H9 (cell line): ENCODE data around the gene RIT2. TPM values are rescaled to one million over a fixed set of nuclear protein-coding genes. Genes with fewer than 3 reads are reported as not detected.

ENCODE experiments used
- DNase-seq: peaks from one replicate; pipeline ENCODE4 v3.0.0-alpha.2; 2017
- H2AFZ ChIP-seq: one replicate; pipeline ENCODE4 v1.6.1; 2013; ENCODE audit warnings: mild to moderate bottlenecking, low read length, control low read depth, moderate library complexity
- H2AK5ac ChIP-seq: 2 replicates; pipeline ENCODE4 v1.6.1; 2013; ENCODE audit warnings: low read length, control low read depth, mixed read lengths; ENCODE audit not compliant: insufficient read length
- H2BK120ac ChIP-seq: one replicate; pipeline ENCODE4 v1.6.1; 2013; ENCODE audit warnings: low read depth, mild to moderate bottlenecking, low read length, control low read depth, inconsistent platforms; ENCODE audit not compliant: poor library complexity, severe bottlenecking
- H2BK12ac ChIP-seq: 2 replicates; pipeline ENCODE4 v1.6.1; 2013; ENCODE audit warnings: low read length, control low read depth, mixed read lengths, low read depth; ENCODE audit not compliant: insufficient read length
- H2BK15ac ChIP-seq: 2 replicates; pipeline ENCODE4 v1.6.1; 2013; ENCODE audit warnings: low read depth, low read length, control low read depth
- H2BK20ac ChIP-seq: one replicate; pipeline ENCODE4 v1.6.1; 2013; ENCODE audit warnings: low read depth, mild to moderate bottlenecking, low read length, control low read depth, inconsistent platforms; ENCODE audit not compliant: poor library complexity, severe bottlenecking
- H2BK5ac ChIP-seq: 2 replicates; pipeline ENCODE4 v1.6.1; 2013; ENCODE audit warnings: low read length, control low read depth, mixed read lengths; ENCODE audit not compliant: insufficient read length
- H3K14ac ChIP-seq: 2 replicates; pipeline ENCODE4 v1.6.1; 2013; ENCODE audit warnings: low read length, control low read depth; ENCODE audit not compliant: insufficient read depth
- H3K18ac ChIP-seq: 2 replicates; pipeline ENCODE4 v1.6.1; 2013; ENCODE audit warnings: low read depth, mild to moderate bottlenecking, mixed read lengths, low read length, control low read depth; ENCODE audit not compliant: insufficient read length
- H3K23ac ChIP-seq: 2 replicates; pipeline ENCODE4 v1.6.1; 2013; ENCODE audit warnings: low read length, control low read depth, mixed read lengths, low read depth; ENCODE audit not compliant: insufficient read length
- H3K23me2 ChIP-seq: 2 replicates; pipeline ENCODE4 v1.6.1; 2013; ENCODE audit warnings: low read depth, mild to moderate bottlenecking, mixed read lengths, low read length, control low read depth; ENCODE audit not compliant: insufficient read length, poor library complexity, severe bottlenecking
- H3K27ac ChIP-seq: 2 replicates; pipeline ENCODE4 v1.5.1; 2013; ENCODE audit warnings: low read length, control low read depth, mixed read lengths, low read depth; ENCODE audit not compliant: insufficient read length
- H3K27me3 ChIP-seq: 2 replicates; pipeline ENCODE4 v1.6.1; 2013; ENCODE audit warnings: low read length, control low read depth, inconsistent platforms; ENCODE audit not compliant: insufficient read depth
- H3K4ac ChIP-seq: 2 replicates; pipeline ENCODE4 v1.6.1; 2013; ENCODE audit warnings: low read depth, mild to moderate bottlenecking, control low read depth, inconsistent platforms, low read length, moderate library complexity
- H3K4me1 ChIP-seq: 2 replicates; pipeline ENCODE4 v1.6.1; 2013; ENCODE audit warnings: low read length, control low read depth, inconsistent platforms; ENCODE audit not compliant: insufficient read depth
- H3K4me2 ChIP-seq: 2 replicates; pipeline ENCODE4 v1.6.1; 2013; ENCODE audit warnings: low read length, control low read depth, mixed read lengths; ENCODE audit not compliant: insufficient read length, insufficient read depth
- H3K56ac ChIP-seq: 2 replicates; pipeline ENCODE4 v1.6.1; 2013; ENCODE audit warnings: low read depth, mild to moderate bottlenecking, mixed read lengths, low read length, control low read depth; ENCODE audit not compliant: insufficient read length
- H3K79me1 ChIP-seq: 2 replicates; pipeline ENCODE4 v1.6.1; 2013; ENCODE audit warnings: low read depth, mild to moderate bottlenecking, moderate library complexity, low read length, control low read depth, inconsistent platforms; ENCODE audit not compliant: insufficient read depth, poor library complexity, severe bottlenecking
- H3K79me2 ChIP-seq: 2 replicates; pipeline ENCODE4 v1.6.1; 2013; ENCODE audit warnings: low read length, control low read depth, inconsistent platforms; ENCODE audit not compliant: insufficient read depth
- H3K9ac ChIP-seq: 2 replicates; pipeline ENCODE4 v1.6.1; 2013; ENCODE audit warnings: low read length, control low read depth, mixed read lengths; ENCODE audit not compliant: insufficient read length; ENCODE audit errors: extremely low read depth
- H3K9me3 ChIP-seq: one replicate; pipeline ENCODE4 v1.6.1; 2013; ENCODE audit warnings: low read depth, low read length, inconsistent platforms; ENCODE audit not compliant: control insufficient read depth
- H3T11ph ChIP-seq: one replicate; pipeline ENCODE4 v1.6.1; 2013; ENCODE audit warnings: mild to moderate bottlenecking, low read length, control low read depth, inconsistent platforms
- H4K20me1 ChIP-seq: one replicate; pipeline ENCODE4 v1.6.1; 2013; ENCODE audit not compliant: control insufficient read depth, insufficient read length, insufficient read depth
- H4K5ac ChIP-seq: 2 replicates; pipeline ENCODE4 v1.6.1; 2013; ENCODE audit warnings: low read depth, mild to moderate bottlenecking, mixed read lengths, low read length, control low read depth; ENCODE audit not compliant: insufficient read length
- H4K8ac ChIP-seq: replicated peaks from 2 replicates; pipeline ENCODE4 v1.6.1; 2013; ENCODE audit warnings: low read length, control low read depth, mixed read lengths, low read depth; ENCODE audit not compliant: insufficient read length
- H4K91ac ChIP-seq: 2 replicates; pipeline ENCODE4 v1.6.1; 2013; ENCODE audit warnings: low read depth, mild to moderate bottlenecking, moderate library complexity, mixed read lengths, low read length, control low read depth; ENCODE audit not compliant: insufficient read length
- H3K27ac Mint-ChIP-seq, 3 experiments: 2 replicates in 2 of 3; 3 replicates in 1 of 3; pipeline ENCODE4 v1.8.0; 2020 to 2021; ENCODE audit warnings: mixed read lengths in 3 of 3, mild to moderate bottlenecking in 1 of 3, moderate library complexity in 1 of 3
- H3K27me3 Mint-ChIP-seq: 2 replicates; pipeline ENCODE4 v1.8.0; 2021; ENCODE audit warnings: low read depth, mild to moderate bottlenecking, moderate library complexity, mixed read lengths
- H3K36me3 Mint-ChIP-seq, 3 experiments: 2 replicates in 2 of 3; 3 replicates in 1 of 3; pipeline ENCODE4 v1.8.0; 2020 to 2021; ENCODE audit warnings: low read depth in 3 of 3, mixed read lengths in 3 of 3; ENCODE audit not compliant: insufficient read depth in 1 of 3
- H3K4me1 Mint-ChIP-seq, 2 experiments: 2 replicates each; pipeline ENCODE4 v1.8.0; 2020; ENCODE audit warnings: mixed read lengths in 2 of 2
- H3K4me3 Mint-ChIP-seq, 2 experiments: 2 replicates in 1 of 2; 3 replicates in 1 of 2; pipeline ENCODE4 v1.8.0; 2020 to 2021; ENCODE audit warnings: mild to moderate bottlenecking in 2 of 2, mixed read lengths in 2 of 2, moderate library complexity in 1 of 2
- H3K9me3 Mint-ChIP-seq, 2 experiments: 2 replicates in 1 of 2; 3 replicates in 1 of 2; pipeline ENCODE4 v1.8.0; 2020; ENCODE audit warnings: mild to moderate bottlenecking in 2 of 2, mixed read lengths in 2 of 2, moderate library complexity in 1 of 2
- CTCF ChIP-seq: fragments of 200-600 bp; sonication (generic); conservative IDR thresholded peaks from 3 replicates; pipeline ENCODE4 v1.8.0; 2021; ENCODE audit warnings: antibody characterized with exemption, mild to moderate bottlenecking
- WGBS: extraction: QIAGEN DNeasy Blood & Tissue Kit; methylation state at CpG from one replicate; pipeline ENCODE4 v1.1.7; 2013; ENCODE audit warnings: missing lambda C conversion rate, low lambda C conversion rate, mixed read lengths; ENCODE audit not compliant: insufficient read length; ENCODE audit errors: extremely low coverage; 5-methylcytosine and 5-hydroxymethylcytosine counted together
- total RNA-seq: library from RNA; stranded (reverse); gene quantifications from 2 replicates; pipeline ENCODE4 v1.2.1, GENCODE V29; 2021

The RIT2 gene
- total RNA-seq, 1 experiment from 2014 or later: 1.2 TPM

GRCh38 chr18:43130716-43131260, 15.3 kb upstream of the RIT2 start:
- Histone ChIP-seq H3K23me2 (no peaks in the 10 kb centered on the region), H2BK20ac (no peak overlapping the region), H3T11ph (no peak overlapping the region), H2AK5ac (no peak overlapping the region), H4K8ac (no peak overlapping the region), H3K4me2 (no peak overlapping the region), H4K5ac (no peak overlapping the region), H3K27me3 (no peaks in the 10 kb centered on the region), H3K14ac (no peak overlapping the region), H4K91ac (no peak overlapping the region), H3K9ac (no peak overlapping the region), H2BK120ac (no peak overlapping the region), H3K79me2 (no peaks in the 10 kb centered on the region), H2BK5ac (no peak overlapping the region), H2BK12ac (no peak overlapping the region), H2AFZ (no peak overlapping the region), H3K9me3 (no peaks in the 10 kb centered on the region), H3K4ac (no peak overlapping the region), H3K23ac (no peak overlapping the region), H3K79me1 (no peaks in the 10 kb centered on the region), H3K27ac (no peak overlapping the region), H3K56ac (no peak overlapping the region), H4K20me1 (no peaks in the 10 kb centered on the region), H2BK15ac (no peak overlapping the region), H3K18ac (no peak overlapping the region), H3K4me1 (peaks cover 3% of the 10 kb centered on the region; the same call in 1 of the 2 replicates)
- H3K4me1 Mint-ChIP-seq: peaks cover 14 to 21% of the 10 kb centered on the region in 2 experiments
- H3K4me3 Mint-ChIP-seq: no peak overlapping the region
- no CpG with 5 or more reads among the region's 5 CpGs for WGBS
- no peaks in the 10 kb centered on the region for H3K27me3 Mint-ChIP-seq
- peaks cover 9 to 12% (median 10%) of the 10 kb centered on the region in 3 experiments for H3K36me3 Mint-ChIP-seq
- TF ChIP-seq CTCF: no peak
- no peak overlapping the region for H3K27ac Mint-ChIP-seq
- peaks cover 11 to 25% of the 10 kb centered on the region in 2 experiments for H3K9me3 Mint-ChIP-seq
- DNase-seq: no peak
